ENCODE data around the gene NOL9.

The NOL9 gene

GRCh38 chr1:6485168-6486101, 68.9 kb downstream of the NOL9 start:
- no peak for DNase-seq

DNA sequence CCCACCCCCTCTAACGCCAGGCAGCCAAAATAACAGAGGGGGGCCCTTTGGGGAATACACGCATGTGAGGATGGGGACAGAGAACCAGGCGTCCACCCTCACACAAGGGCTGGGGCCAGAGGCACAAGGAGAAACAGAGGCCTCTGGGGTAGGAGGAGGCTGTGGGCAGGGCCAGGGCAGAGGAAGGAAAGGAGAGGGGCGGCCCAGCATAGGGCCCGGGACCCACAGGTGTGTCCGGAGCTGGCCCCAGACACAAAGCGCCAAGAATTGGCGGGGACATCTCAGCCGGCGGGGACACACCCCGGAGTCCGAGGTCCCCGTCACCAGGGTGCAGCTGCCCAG, 69.5 kb downstream of the NOL9 start:
- DNase-seq: no peak

DNA sequence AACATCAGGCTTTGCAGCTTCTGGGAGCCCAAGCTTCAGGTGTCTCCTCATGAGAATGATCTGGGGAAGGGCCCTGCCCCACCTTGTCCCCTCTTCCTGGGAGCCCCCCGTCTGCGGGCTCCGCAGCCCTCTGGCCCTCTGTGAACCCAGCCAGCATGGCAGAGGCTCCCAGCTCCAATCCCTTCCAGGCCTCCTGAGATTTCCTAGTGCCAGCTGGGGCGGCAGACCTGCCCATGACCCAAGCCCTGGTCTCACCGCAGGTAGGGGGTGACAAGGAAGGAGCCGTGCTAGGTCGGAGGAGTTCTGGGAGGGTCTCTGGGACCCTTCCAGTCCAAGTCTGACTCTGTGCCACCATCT, 70.6 kb downstream of the NOL9 start:
- no peak for DNase-seq

- DNase-seq: peak; percentile 45
Measured at GRCh38 chr1:6483017-6483760, 71.1 kb downstream of the NOL9 start.

DNA sequence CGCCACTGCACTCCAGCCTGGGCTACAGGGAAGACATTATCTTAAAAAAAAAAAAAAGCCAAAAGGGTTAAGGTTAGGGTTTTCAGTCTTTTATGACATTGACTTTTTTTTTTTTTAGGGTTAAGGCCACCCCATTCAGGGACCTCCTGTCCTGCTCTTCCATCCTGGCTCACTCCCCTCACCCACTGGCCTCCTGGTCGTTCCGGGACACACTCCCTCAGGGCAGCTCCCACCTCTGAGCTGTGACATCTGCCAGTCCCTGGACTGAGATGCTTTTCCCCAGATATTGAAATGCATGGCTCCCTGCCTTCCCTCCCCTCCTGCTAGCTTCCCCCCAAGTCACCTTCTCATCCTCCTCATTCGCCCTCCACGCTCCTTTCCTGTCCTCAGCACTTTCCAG, 72.5 kb downstream of the NOL9 start:
- no peak for DNase-seq

DNA sequence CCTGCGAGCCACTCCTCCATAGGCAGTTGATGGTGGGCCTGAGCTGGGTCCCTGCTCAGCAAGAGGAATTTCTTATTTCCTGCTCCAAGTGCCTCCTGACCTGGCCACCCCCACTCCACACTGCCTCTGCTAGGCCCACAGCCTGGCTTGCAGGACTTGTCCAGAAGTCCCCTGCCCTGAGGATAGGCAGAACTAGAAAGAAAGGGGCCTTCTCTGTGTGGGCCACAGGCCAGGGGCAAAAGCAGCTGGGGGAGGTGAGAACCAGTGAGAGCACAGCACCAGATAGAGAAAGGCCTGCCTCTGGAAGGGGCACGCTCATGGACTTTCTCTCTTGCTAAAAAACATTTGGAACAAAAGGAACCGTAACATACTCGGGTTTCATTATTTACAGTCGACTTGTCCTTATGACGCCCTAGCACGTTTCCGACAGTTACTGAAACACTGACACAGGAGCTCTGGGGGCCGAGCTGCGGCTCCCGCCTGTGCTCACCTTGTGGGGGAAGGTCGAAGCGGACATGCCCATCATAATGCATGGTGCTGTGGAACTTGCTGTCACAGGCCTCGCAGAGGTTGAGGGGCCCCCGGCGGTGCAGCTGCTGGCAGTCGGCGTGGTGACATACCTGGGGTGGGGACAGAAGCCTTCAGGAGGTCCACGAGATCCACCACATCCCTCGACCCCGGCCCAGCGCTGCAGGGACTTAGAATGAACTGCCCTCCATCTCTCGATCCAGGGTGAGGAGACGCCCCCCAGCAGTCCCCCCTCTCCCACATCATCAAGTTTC, 77.1 kb downstream of the NOL9 start:
- DNase-seq: no peak

DNA sequence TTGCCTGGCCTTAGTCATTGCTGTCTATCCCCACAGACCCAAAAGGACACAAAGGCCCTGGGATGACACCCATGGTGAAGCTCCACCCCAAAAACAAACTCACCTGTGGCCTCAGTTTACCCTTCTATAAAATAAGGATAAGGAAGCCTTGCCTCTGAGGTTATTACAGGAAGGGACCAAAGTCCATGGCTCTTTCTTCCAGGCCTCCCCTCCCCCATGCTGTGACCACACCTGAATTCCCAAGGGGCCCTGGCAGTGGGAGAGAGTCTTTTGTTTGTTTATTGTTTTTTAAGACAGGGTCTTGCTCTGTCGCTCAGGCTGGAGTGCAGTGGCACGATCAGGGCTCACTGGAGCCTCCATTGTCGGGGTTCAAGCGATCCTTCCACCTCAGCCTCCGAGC, 77.8 kb downstream of the NOL9 start:
- no peak for DNase-seq

GRCh38 chr1:6475381-6476133, 78.8 kb downstream of the NOL9 start:
- DNase-seq: peak; percentile 24

- DNase-seq: no peak
Measured at GRCh38 chr1:6474815-6475282, 79.5 kb downstream of the NOL9 start.

GRCh38 chr1:6473974-6474814, 80.1 kb downstream of the NOL9 start:
- peak; percentile 84 for DNase-seq

DNA sequence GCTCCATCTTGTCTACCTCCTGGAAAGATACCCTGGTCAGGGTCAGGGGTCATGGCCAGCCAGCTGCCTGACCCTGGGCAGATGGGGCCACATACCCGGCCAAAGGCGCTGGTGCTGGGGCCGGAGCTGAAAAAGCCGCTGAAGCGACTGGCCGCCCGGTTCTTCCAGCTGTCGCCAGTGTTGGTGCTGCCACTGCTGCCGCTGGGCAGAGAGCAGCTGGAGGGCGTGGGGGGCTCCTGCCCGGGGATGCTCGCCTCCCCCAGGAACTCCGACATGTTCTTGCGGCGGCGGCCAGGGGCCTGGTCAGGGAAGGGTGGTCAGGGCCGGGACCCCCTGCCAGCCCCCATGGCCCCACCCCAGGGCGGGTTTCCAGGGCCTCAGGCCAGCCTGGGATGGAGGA, 81.2 kb downstream of the NOL9 start:
- no peak for DNase-seq

- DNase-seq: no peak
Measured at GRCh38 chr1:6472391-6472790, 81.9 kb downstream of the NOL9 start.

GRCh38 chr1:6471970-6472368, 82.3 kb downstream of the NOL9 start:
- no peak for DNase-seq

Data from SHP77 treated with DMSO at 0.1 percent for 48 hours (cell line).